GM12878 (cell line): ENCODE data around the gene TDRKH.

Experiments used
- CTCF ChIP-seq, 3 experiments: IDR thresholded peaks in 2 of 3; conservative IDR thresholded peaks in 1 of 3; 2 replicates each; pipeline ENCODE4 v1.5.1; 2011; ENCODE audit warnings: low read depth in 3 of 3, low read length in 3 of 3, mild to moderate bottlenecking in 3 of 3, control low read depth in 2 of 3, moderate library complexity in 2 of 3, inconsistent platforms in 1 of 3, mixed read lengths in 1 of 3; ENCODE audit not compliant: control insufficient read depth in 2 of 3, insufficient read depth in 1 of 3; ENCODE audit errors: extremely low read depth in 1 of 3
- EZH2 ChIP-seq: IDR thresholded peaks from 2 replicates; pipeline ENCODE4 v1.6.1; 2012; ENCODE audit warnings: low read depth, mild to moderate bottlenecking, control low read depth, inconsistent platforms, low read length, borderline replicate concordance; ENCODE audit not compliant: control insufficient read depth
- HCFC1 ChIP-seq: fragments of 150-350 bp; IDR thresholded peaks from 2 replicates; pipeline ENCODE4 v1.6.1; 2014; ENCODE audit warnings: low read length
- MTA2 ChIP-seq: fragments of 450-650 bp; IDR thresholded peaks from 2 replicates; pipeline ENCODE4 v1.6.1; 2016; ENCODE audit warnings: low read depth, mild to moderate bottlenecking, moderate library complexity
- POLR2AphosphoS2 ChIP-seq: IDR thresholded peaks from 2 replicates; pipeline ENCODE4 v1.6.1; 2011; ENCODE audit warnings: low read depth, mild to moderate bottlenecking, low read length, improper control_type of control experiment, moderate library complexity
- SP1 ChIP-seq: IDR thresholded peaks from one replicate; pipeline ENCODE4 v1.6.1; 2011; ENCODE audit warnings: low read depth, low read length
- ZBTB33 ChIP-seq: fragments of 450-650 bp; IDR thresholded peaks from 2 replicates; pipeline ENCODE4 v1.6.1; 2017; ENCODE audit warnings: mild to moderate bottlenecking

GRCh38 chr1:151801846-151802245 lies 11.5 kb upstream of the TDRKH start:
- no peak for TF ChIP-seq POLR2AphosphoS2
- no peak for TF ChIP-seq CTCF (IDR thresholded peaks at IDR 0.05 in 2 of 3, conservative IDR thresholded peaks at IDR 0.05 in 1 of 3; ENCODE audit: control insufficient read depth in 2 of 3, extremely low read depth in 1 of 3, insufficient read depth in 1 of 3, low read depth in 3 of 3, low read length in 3 of 3)
- no peak for TF ChIP-seq EZH2
- no peak for TF ChIP-seq MTA2
- no peak for TF ChIP-seq HCFC1
- no peak for TF ChIP-seq ZBTB33
- no peak for TF ChIP-seq SP1
